LHCN-M2 (cell line): Measurements from ENCODE around the gene INO80C. TPM values are rescaled to one million over a fixed set of nuclear protein-coding genes. Genes with fewer than 3 reads are reported as not detected.

Source experiments
- DNase-seq: peaks from one replicate; pipeline ENCODE4 v3.0.0-alpha.2; 2012; ENCODE audit warnings: low read depth
- total RNA-seq: library from RNA; depleted of rRNA; stranded (reverse); fragments of >200 nt; gene quantifications from 2 replicates; pipeline ENCODE4 v1.2.3, GENCODE V29; 2014

Gene INO80C
- total RNA-seq, 1 experiment from 2014 or later, result 5.1 TPM

GRCh38 chr18:35513181-35513936, 15.6 kb upstream of the INO80C start:
- DNase-seq, result peak; percentile 86

- DNase-seq, result no peak
These were observed 15.0 kb upstream of the INO80C start for GRCh38 chr18:35512761-35513160.

GRCh38 chr18:35511833-35512232, 14.1 kb upstream of the INO80C start:
- no peak for DNase-seq

- no peak for DNase-seq
These were observed 13.7 kb upstream of the INO80C start for GRCh38 chr18:35511428-35511827.

- no peak for DNase-seq
These were observed 12.4 kb upstream of the INO80C start for GRCh38 chr18:35510076-35510651.

GRCh38 chr18:35508746-35509338, 11.1 kb upstream of the INO80C start:
- no peak for DNase-seq

- DNase-seq, result no peak
These were observed 10.3 kb upstream of the INO80C start for GRCh38 chr18:35508030-35508429.

GRCh38 chr18:35507623-35508022, 9.9 kb upstream of the INO80C start:
- no peak for DNase-seq

GRCh38 chr18:35507192-35507591, 9.4 kb upstream of the INO80C start:
- DNase-seq, result no peak

- DNase-seq, result no peak
These were observed 8.4 kb upstream of the INO80C start for GRCh38 chr18:35506024-35506712.

GRCh38 chr18:35504996-35505395, 7.2 kb upstream of the INO80C start:
- DNase-seq, result no peak

GRCh38 chr18:35502052-35502451, 4.3 kb upstream of the INO80C start:
- DNase-seq, result no peak

GRCh38 chr18:35501369-35501768, 3.6 kb upstream of the INO80C start:
- DNase-seq, result no peak

- DNase-seq, result no peak
These were observed 2.4 kb upstream of the INO80C start for GRCh38 chr18:35500113-35500512.

GRCh38 chr18:35497027-35497369, 762 bp downstream of the INO80C start:
- DNase-seq, result peak; percentile 31

GRCh38 chr18:35495536-35496314, 2.0 kb downstream of the INO80C start:
- DNase-seq, result no peak

- no peak for DNase-seq
These were observed 3.2 kb downstream of the INO80C start for GRCh38 chr18:35494251-35495220.

GRCh38 chr18:35491700-35492077, 6.1 kb downstream of the INO80C start:
- no peak for DNase-seq

GRCh38 chr18:35490894-35491699, 6.7 kb downstream of the INO80C start:
- no peak for DNase-seq
